GM23338 (cell line): ENCODE results near the gene ORC3.

Source experiments
- CREB1 ChIP-seq: fragments of 250-450 bp; sonication (Bioruptor Pico); IDR thresholded peaks from 2 replicates; pipeline ENCODE4 v1.5.0; 2020; ENCODE audit warnings: low read depth, mild to moderate bottlenecking, moderate library complexity
- EZH2 ChIP-seq: fragments of 200-600 bp; sonication (generic); IDR thresholded peaks from one replicate; pipeline ENCODE4 v1.8.0; 2017; ENCODE audit warnings: antibody characterized with exemption, mild to moderate bottlenecking, low read depth; ENCODE audit not compliant: unreplicated experiment
- EZH2phosphoT487 ChIP-seq: fragments of 200-600 bp; sonication (generic); IDR thresholded peaks from one replicate; pipeline ENCODE4 v1.8.1; 2018; ENCODE audit warnings: antibody characterized with exemption; ENCODE audit not compliant: unreplicated experiment
- JUNB ChIP-seq: IDR thresholded peaks from one replicate; pipeline ENCODE4 v1.6.1; 2016; ENCODE audit warnings: antibody characterized with exemption; ENCODE audit not compliant: unreplicated experiment
- NANOG ChIP-seq: IDR thresholded peaks from 2 replicates; pipeline ENCODE4 v1.6.1; 2016; ENCODE audit warnings: antibody characterized with exemption, borderline replicate concordance
- POLR2AphosphoS5 ChIP-seq: IDR thresholded peaks from 2 replicates; pipeline ENCODE4 v1.6.1; 2016; ENCODE audit warnings: antibody characterized with exemption, low read depth
- REST ChIP-seq: IDR thresholded peaks from one replicate; pipeline ENCODE4 v1.6.1; 2018; ENCODE audit warnings: antibody characterized with exemption; ENCODE audit not compliant: unreplicated experiment
- ZNF114 ChIP-seq: fragments of 250-450 bp; sonication (Bioruptor Pico); IDR thresholded peaks from 2 replicates; pipeline ENCODE4 v1.5.0; 2020; ENCODE audit warnings: mild to moderate bottlenecking, moderate library complexity
- ZNF331 ChIP-seq: fragments of 250-450 bp; sonication (Bioruptor Pico); IDR thresholded peaks from 2 replicates; pipeline ENCODE4 v1.5.0; 2020; ENCODE audit warnings: low read depth, mild to moderate bottlenecking, moderate library complexity
- TF ChIP-seq, protein P1 (sequence below), 2 experiments: fragments of 200-600 bp in 1 of 2; sonication (generic) in 1 of 2; conservative IDR thresholded peaks; 2 replicates each; pipeline versions ENCODE4 v1.5.1 to v1.6.1; 2016 to 2017; ENCODE audit warnings: antibody characterized with exemption in 2 of 2, low read depth in 2 of 2, mild to moderate bottlenecking in 2 of 2, moderate library complexity in 1 of 2
- TF ChIP-seq, protein P2 (sequence below): fragments of 250-450 bp; sonication (Bioruptor Pico); IDR thresholded peaks from 2 replicates; pipeline ENCODE4 v1.5.0; 2020; ENCODE audit warnings: mild to moderate bottlenecking, moderate library complexity
- TF ChIP-seq, protein P3 (sequence below): IDR thresholded peaks from 2 replicates; pipeline ENCODE4 v1.6.1; 2016; ENCODE audit warnings: antibody characterized with exemption

GRCh38 chr6:87543696-87544473, 46.0 kb upstream of the ORC3 start:
- TF ChIP-seq REST (no peak), EZH2 (no peak), POLR2AphosphoS5 (no peak), EZH2phosphoT487 (no peak), JUNB (no peak), ZNF114 (CRISPR knock-in tag) (no peak), CREB1 (no peak), NANOG (no peak), ZNF331 (CRISPR knock-in tag) (no peak)
- TF ChIP-seq, protein P1, sequence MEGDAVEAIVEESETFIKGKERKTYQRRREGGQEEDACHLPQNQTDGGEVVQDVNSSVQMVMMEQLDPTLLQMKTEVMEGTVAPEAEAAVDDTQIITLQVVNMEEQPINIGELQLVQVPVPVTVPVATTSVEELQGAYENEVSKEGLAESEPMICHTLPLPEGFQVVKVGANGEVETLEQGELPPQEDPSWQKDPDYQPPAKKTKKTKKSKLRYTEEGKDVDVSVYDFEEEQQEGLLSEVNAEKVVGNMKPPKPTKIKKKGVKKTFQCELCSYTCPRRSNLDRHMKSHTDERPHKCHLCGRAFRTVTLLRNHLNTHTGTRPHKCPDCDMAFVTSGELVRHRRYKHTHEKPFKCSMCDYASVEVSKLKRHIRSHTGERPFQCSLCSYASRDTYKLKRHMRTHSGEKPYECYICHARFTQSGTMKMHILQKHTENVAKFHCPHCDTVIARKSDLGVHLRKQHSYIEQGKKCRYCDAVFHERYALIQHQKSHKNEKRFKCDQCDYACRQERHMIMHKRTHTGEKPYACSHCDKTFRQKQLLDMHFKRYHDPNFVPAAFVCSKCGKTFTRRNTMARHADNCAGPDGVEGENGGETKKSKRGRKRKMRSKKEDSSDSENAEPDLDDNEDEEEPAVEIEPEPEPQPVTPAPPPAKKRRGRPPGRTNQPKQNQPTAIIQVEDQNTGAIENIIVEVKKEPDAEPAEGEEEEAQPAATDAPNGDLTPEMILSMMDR (conservative IDR thresholded peaks at IDR 0.05; ENCODE audit: low read depth in 2 of 2), result no peak
- TF ChIP-seq, protein P2, sequence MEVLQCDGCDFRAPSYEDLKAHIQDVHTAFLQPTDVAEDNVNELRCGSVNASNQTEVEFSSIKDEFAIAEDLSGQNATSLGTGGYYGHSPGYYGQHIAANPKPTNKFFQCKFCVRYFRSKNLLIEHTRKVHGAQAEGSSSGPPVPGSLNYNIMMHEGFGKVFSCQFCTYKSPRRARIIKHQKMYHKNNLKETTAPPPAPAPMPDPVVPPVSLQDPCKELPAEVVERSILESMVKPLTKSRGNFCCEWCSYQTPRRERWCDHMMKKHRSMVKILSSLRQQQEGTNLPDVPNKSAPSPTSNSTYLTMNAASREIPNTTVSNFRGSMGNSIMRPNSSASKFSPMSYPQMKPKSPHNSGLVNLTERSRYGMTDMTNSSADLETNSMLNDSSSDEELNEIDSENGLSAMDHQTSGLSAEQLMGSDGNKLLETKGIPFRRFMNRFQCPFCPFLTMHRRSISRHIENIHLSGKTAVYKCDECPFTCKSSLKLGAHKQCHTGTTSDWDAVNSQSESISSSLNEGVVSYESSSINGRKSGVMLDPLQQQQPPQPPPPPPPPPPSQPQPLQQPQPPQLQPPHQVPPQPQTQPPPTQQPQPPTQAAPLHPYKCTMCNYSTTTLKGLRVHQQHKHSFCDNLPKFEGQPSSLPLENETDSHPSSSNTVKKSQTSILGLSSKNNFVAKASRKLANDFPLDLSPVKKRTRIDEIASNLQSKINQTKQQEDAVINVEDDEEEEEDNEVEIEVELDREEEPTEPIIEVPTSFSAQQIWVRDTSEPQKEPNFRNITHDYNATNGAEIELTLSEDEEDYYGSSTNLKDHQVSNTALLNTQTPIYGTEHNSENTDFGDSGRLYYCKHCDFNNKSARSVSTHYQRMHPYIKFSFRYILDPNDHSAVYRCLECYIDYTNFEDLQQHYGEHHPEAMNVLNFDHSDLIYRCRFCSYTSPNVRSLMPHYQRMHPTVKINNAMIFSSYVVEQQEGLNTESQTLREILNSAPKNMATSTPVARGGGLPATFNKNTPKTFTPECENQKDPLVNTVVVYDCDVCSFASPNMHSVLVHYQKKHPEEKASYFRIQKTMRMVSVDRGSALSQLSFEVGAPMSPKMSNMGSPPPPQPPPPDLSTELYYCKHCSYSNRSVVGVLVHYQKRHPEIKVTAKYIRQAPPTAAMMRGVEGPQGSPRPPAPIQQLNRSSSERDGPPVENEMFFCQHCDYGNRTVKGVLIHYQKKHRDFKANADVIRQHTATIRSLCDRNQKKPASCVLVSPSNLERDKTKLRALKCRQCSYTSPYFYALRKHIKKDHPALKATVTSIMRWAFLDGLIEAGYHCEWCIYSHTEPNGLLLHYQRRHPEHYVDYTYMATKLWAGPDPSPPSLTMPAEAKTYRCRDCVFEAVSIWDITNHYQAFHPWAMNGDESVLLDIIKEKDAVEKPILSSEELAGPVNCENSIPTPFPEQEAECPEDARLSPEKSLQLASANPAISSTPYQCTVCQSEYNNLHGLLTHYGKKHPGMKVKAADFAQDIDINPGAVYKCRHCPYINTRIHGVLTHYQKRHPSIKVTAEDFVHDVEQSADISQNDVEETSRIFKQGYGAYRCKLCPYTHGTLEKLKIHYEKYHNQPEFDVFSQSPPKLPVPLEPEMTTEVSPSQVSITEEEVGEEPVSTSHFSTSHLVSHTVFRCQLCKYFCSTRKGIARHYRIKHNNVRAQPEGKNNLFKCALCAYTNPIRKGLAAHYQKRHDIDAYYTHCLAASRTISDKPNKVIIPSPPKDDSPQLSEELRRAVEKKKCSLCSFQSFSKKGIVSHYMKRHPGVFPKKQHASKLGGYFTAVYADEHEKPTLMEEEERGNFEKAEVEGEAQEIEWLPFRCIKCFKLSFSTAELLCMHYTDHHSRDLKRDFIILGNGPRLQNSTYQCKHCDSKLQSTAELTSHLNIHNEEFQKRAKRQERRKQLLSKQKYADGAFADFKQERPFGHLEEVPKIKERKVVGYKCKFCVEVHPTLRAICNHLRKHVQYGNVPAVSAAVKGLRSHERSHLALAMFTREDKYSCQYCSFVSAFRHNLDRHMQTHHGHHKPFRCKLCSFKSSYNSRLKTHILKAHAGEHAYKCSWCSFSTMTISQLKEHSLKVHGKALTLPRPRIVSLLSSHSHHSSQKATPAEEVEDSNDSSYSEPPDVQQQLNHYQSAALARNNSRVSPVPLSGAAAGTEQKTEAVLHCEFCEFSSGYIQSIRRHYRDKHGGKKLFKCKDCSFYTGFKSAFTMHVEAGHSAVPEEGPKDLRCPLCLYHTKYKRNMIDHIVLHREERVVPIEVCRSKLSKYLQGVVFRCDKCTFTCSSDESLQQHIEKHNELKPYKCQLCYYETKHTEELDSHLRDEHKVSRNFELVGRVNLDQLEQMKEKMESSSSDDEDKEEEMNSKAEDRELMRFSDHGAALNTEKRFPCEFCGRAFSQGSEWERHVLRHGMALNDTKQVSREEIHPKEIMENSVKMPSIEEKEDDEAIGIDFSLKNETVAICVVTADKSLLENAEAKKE (CRISPR knock-in tag), result no peak
- TF ChIP-seq, protein P3, sequence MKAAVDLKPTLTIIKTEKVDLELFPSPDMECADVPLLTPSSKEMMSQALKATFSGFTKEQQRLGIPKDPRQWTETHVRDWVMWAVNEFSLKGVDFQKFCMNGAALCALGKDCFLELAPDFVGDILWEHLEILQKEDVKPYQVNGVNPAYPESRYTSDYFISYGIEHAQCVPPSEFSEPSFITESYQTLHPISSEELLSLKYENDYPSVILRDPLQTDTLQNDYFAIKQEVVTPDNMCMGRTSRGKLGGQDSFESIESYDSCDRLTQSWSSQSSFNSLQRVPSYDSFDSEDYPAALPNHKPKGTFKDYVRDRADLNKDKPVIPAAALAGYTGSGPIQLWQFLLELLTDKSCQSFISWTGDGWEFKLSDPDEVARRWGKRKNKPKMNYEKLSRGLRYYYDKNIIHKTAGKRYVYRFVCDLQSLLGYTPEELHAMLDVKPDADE, result no peak
